HT1080 (cell line): ENCODE measurements around the gene ARHGEF12. TPM values are rescaled to one million over a fixed set of nuclear protein-coding genes. Genes with fewer than 3 reads are reported as not detected.
A peak's percentile ranks its signal among the peaks of the same experiment; 100 is the strongest.

ENCODE experiments used
- DNase-seq: peaks from one replicate; pipeline ENCODE4 v3.0.0-alpha.2; 2015; ENCODE audit warnings: low read depth
- polyA plus RNA-seq, 2 experiments: library from polyadenylated mRNA; depleted of rRNA; stranded (reverse); fragments of >200 nt; gene quantifications; 2 replicates each; pipeline ENCODE4 v1.2.3, GENCODE V29; 2015
- total RNA-seq: library from RNA; depleted of rRNA; stranded (reverse); fragments of >200 nt; shearing (Covaris generic); gene quantifications from 2 replicates; pipeline ENCODE4 v1.2.3, GENCODE V29; 2014; rRNA removed

The ARHGEF12 gene, protein sequence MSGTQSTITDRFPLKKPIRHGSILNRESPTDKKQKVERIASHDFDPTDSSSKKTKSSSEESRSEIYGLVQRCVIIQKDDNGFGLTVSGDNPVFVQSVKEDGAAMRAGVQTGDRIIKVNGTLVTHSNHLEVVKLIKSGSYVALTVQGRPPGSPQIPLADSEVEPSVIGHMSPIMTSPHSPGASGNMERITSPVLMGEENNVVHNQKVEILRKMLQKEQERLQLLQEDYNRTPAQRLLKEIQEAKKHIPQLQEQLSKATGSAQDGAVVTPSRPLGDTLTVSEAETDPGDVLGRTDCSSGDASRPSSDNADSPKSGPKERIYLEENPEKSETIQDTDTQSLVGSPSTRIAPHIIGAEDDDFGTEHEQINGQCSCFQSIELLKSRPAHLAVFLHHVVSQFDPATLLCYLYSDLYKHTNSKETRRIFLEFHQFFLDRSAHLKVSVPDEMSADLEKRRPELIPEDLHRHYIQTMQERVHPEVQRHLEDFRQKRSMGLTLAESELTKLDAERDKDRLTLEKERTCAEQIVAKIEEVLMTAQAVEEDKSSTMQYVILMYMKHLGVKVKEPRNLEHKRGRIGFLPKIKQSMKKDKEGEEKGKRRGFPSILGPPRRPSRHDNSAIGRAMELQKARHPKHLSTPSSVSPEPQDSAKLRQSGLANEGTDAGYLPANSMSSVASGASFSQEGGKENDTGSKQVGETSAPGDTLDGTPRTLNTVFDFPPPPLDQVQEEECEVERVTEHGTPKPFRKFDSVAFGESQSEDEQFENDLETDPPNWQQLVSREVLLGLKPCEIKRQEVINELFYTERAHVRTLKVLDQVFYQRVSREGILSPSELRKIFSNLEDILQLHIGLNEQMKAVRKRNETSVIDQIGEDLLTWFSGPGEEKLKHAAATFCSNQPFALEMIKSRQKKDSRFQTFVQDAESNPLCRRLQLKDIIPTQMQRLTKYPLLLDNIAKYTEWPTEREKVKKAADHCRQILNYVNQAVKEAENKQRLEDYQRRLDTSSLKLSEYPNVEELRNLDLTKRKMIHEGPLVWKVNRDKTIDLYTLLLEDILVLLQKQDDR (N-terminal part only)
- total RNA-seq = 29.1 and 38.3 TPM in 2 replicates
- polyA plus RNA-seq (2015; cell fraction: cytosol; rRNA removed) = 18.9 and 27.0 TPM in 2 replicates
- 24.9 and 26.2 TPM in 2 replicates for polyA plus RNA-seq (2015; cell fraction: nucleus; rRNA removed)

DNA sequence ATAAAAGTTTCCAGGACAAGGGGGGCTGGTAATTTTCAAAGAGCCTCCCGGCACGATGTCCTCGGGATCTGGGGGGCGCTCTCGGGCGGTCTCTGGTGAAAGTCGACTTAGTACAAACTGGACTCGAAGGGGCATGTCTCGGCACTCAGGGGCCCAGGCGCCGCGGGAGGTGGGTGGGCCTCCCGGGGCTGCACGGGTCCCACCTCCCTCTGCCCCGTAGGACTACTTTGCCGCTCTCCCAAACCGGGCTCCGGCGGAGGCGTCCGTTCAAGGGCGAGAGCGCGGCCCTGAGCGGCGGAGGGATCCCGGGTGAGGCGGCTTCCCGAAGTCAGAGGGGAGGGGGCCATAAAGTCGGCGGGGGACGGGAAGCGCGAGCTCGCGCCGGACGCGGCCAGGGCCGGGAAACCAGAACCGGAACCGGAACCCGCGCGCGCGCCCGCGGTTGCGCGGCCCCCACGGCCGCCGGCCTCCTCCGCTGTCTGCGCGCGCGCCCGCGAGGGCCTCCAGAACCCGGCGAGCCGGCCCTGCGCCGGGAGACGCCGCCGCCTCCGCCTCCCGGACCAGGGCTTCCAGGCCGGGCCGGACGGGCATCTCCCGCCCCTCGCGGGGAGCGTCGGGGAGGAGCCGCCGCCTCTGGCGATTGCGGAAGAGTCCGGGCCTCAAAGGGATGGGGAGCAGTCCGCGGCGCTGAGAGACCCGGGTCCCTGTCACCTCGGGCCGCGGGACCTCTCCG is at the start of gene ARHGEF12:
TSS of gene ARHGEF12 (plus strand) at position 506 of the 733 bp plus-strand sequence. CDS start 831 bp downstream, outside the sequence.
- peak; percentile 91 for DNase-seq

DNA sequence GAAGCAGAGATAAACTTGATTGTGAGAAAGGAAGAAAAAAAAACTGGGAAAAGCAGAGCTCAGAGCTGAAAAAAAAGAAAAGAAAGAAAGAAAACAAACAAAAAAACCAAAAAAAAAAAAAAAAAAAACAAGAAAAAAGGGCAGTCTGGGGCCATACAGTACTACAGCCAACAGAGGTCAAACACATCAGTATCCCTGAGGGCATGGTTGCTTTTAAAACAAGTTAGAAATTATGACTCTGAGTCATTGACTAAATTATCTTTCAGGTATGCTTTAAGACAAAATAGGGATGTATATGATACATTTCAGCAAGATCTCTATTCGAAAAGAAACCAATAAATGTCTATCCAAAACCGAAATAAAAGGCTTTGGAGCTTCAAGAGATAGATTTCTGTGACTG is 48.2 kb upstream of the ARHGEF12 start:
- DNase-seq = no peak

DNA sequence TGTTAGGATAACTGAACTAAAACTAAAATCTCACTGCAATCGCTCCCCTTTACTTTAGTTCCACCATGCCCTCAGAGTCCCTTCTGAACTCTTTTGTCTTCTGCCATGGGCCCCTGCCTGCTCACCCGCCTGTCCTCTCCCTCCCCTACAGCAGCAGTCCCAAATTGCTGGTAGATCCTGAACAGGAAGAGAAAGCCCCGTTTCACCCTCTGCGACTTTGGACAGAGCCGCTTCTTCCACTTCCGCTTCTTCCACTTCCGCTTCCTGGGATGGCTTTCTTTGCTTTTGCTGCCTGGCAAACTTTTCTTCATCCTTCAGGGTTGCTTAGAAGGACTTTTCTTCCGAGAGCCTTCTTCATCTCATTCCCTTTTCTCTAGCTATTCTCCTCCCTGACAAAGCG is 46.8 kb upstream of the ARHGEF12 start:
- DNase-seq = no peak

DNA sequence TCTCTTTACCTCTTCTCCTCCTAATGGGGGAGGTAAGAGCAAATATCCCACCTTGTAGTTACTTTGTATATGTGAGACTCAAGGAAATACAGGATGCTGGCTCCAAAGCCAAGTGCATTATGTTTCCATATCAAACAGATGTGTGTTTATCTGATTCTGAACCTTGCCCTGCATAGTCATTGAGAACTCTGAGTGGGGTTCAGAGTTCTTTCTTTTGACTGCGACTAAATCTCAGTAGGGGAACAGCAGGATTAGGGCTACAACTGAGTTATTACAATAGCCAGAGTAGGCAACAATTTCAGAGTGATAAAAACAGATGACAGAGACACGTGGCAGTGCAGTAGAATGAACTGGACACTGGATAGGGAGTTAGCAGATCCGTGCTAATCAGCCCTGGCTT is 45.3 kb upstream of the ARHGEF12 start:
- DNase-seq = no peak

DNA sequence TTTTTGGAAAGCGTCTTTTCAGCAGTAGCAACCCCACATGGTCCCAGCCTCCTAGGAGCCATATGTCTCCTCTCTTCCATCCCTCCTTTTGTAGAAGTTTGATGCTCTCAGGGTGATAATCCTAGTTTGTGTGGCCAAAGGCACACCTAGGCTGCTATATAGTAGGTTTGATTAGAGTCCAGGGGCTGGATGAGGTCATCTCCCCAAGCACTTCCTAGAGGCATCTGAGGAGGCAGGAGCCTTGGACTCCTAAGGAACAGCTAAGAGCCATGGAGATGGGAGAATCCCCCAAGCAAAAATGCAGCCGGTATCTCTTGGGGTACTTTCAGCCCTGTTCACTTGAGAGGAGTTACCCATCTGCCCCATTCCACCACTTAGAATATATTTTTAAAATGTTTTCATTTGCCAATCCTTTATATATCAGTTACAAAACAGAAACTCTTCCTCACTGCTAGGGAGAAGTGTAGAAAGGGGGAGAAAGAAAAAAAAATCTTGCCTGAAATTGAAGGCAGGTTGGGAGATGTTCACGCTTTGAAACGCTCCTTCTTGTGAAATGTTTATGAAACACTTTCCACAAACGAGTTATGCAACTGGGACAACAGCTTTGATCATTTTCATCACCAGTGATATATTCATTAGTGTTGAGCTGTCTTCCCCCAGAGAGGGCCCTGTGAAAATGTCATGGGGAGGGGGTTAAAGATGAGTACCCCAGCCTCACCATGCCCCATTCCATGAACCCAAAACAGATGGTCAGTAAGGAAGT is 43.0 kb upstream of the ARHGEF12 start:
- DNase-seq = no peak

DNA sequence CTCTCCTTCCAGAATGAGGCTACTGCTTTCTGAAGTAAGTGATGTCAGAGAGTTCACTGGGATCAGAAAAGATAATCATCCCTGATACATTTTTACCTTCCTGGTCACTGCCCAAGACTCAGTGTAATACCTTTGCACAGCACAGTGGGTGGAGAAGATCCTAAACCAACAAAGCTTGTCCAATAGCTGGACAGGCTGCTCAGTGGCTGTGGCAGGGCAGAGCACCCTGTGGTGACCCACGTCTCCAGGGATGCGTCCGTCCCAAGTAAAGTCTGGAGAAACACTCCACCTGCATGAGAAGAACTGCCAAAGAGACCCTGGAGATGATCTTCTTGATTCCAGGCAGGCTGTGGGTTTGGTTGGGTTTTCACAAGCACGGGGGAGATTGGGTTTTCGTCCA is 42.1 kb upstream of the ARHGEF12 start:
- DNase-seq = no peak

DNA sequence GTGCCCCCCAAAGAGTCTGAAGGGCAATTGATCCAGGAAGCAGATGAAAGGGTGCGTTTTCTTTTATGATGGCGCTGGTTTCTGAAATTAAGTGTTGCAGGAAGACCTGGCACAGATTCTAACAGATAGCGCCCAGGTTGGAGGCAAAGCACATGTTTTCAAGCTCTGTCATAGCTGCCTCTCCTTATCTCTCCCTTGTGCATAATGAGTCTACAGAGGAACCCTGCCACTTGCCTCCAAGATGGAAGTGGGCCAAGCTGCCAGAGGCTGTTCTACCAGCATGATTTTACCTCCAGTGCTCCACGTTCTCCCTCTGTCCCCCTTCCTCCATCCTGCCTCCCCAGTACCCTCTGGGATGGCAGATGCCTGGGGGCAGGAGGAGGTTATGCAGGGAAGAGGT is 41.1 kb upstream of the ARHGEF12 start:
- no peak for DNase-seq

DNA sequence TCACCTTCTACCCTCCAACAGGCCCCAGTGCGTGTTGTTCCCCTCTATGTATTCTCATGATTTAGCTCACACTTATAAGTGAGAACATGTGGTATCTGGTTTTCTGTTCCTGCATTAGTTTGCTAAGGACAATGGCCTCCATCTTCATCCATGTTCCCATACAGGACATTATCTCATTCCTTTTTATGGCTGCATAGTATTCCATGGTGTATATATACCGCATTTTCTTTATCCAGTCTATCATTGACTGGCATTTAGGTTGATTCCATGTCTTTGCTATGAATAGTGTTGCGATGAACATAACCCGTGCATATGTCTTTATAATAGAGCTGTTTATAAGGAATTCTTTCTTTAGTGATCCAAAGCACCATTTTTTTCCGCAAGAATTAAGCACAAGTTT is 39.7 kb upstream of the ARHGEF12 start:
- no peak for DNase-seq

DNA sequence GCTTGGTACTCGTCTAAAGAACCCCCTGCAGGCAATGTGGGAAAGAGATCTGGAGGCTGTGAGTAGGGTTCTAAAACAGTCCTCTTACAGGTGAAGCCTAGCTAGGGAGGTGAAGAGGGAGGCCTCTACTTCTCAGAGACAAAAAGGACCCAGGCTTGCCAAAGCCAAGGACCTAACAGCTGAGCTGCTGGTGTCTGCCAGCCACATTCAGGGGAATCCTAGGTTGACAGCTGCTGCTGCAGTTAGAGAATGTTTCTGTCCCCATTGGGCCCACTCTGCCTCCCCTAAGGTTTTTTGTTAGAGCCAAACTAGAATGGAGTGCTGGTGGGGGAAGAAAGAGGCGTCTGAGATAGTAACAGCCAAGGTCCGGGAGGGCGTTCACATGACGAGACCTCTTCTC is 37.8 kb upstream of the ARHGEF12 start:
- no peak for DNase-seq

DNA sequence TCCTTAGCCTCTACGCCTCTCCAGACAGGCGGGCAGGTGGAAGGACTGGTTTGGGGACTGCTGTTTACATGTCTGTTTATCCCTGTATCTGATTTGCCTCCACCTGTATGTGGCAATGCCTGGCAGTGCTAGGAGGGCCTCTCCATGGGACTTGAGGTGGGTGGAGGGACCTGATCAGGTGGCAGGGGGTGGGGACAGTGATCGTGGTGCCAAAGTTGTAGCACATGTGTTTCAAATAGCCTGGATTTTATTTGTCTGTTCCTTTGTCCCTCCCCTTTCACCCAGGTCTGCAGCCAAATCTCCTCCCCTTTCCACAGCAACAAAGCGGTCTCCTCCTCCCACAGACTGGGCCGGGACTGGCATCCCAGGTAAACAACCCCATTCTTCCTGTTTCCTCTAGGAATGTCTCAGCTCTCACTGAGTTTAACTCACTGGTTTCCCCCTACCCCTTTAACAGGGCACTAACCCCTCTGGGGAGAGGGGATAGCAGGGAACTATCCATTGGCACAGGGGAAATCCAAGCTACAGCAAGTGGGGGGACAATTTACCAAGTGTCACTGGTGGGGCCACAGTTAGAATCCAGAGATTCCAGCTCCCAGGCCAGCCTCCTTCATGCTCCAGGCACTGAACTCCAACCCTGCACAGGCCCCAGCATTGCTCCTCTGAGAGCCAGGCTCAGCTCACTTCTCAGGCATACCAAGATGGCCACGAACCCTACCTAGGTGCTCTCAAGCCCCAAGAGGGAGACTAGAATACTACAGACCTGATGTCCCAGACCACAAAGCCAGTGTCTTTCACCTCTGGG is 34.0 kb upstream of the ARHGEF12 start:
- DNase-seq = no peak

DNA sequence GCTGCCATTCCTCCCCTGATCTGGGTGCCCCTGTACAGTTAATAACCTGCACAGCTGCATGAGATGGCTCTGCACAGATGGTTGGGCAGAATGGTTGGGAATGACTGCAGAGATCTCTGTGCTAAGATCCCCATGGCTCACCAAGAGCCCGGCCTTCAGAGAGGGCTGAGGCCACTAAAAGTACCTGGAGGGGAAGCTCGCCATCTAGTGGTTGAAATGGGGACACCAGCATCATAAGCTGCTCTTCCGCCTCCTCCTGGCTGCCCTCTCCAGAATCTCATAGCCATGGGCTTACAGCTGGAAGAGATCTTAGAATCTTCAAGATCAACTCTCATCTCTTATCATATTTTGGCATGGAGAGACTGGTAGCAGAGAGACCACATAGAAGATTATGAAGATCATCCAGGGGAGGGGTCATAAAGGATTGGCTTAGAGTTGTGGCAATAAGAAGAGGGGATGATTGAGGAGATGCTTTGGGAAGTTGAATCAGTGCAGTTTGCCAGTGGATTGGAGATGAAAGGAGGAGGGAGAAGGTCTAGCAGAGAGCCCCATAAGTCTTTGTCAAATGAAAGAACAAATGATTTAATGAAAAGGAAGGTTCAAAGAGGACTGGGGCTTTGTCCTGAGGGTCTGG is 33.1 kb upstream of the ARHGEF12 start:
- peak; percentile 76 for DNase-seq

DNA sequence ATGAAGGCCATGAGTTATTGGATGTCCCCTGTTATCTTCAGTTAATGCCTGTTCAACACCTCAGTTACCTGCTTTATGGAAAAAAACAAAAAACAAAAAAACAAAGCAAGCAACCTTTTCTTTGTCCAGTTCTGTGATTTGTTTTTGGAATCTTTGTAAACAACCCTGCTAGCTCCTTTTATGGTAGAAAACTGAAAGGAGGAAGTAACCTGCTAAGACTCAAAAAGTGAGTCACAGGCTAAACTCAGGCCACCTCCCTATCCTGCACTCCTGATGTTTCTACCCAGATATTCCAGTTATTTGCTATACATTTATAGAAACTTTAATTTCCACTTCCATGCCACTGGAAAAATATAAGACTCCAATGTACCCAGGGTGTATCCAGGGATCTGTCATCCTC is 31.7 kb upstream of the ARHGEF12 start:
- DNase-seq = peak; percentile 55

DNA sequence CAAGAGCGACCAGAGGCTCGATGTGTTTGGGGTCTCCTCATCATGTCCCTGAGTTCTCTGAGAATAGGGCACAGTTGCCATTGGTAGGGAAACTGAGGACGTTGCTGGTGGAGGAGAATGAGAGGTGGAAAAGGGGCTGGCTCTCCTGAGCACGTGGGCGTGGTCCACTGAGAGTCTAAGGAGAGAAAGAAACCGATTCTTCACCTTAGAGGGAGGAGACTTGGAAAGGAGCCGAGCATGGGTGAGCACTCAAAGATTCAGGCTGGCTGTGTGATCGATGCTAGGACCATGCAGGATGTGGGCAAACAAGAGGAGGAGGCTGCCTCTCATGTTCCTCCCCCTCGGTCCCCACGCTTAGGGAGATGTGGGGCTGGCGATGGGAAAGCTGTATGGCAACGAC is 30.9 kb upstream of the ARHGEF12 start:
- no peak for DNase-seq

DNA sequence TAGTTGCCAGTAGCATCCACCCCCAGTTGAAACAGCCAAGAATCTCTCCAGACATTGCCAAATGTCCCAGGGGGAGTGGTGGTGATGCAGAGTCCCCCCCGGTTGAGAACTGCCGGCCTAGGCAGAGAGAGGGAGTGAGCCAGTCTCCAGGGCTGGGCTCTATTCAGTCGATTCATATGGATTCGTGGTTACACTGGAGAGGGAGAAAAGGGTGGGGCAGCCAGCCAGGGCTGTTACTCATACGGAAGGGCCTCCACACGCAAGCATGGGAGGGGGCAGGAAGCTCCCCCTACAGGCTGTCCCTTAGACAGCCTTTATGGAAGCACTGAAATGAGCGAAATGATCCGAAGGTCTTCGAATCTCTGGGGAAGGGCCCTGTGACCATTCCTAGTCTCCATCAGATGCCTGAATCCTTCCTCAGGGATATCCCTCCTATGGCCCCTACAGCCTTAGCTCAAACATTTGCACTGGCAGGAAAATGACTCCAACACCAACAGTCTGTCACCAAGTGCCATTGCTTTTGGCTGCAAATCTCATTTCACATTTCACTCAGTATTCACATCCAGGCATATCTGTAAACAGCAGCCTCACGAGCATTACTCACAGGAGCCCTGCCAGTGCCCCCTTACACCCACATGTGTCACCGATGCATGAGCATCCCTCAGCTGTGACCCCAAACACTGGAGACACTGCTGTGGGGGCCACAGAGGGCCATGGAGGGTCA is 29.5 kb upstream of the ARHGEF12 start:
- peak; percentile 94 for DNase-seq

DNA sequence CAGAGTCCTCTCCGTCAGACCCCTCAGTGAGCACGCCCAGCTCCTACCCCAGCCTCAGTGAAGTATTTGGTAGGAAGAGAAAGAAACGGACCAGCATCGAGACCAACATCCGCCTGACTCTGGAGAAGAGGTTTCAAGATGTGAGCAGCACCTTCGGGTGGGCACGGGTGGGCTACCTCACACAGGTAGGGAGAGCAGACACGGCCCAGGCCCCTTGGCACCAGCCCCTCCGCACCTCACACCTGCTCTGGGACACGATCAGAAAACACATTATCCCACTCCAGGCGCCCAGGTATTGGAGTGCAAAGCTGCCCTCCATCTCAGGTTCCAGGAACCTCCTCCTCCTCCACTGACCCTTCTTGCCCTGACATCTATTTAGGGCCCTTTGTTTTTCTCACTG is 28.7 kb upstream of the ARHGEF12 start:
- DNase-seq = no peak

DNA sequence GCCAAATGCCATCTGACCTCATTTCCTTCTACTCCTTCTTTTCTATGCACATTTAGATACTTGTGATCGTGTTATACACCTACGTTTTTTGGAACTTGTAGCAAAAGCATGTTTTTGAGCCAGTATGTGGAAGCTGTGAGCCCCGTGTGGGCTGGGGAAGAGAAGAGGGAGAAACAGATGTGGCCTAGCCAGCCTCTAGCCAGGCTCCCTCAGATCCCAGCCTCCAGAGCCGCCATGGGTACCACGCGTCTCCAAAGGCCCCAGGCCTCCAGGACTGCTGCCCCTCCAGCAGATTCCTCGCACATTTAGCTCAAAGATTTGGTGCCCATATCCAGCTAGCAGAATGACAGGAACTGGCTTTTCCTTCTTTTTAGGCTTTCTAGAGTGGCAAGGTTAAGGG is 28.1 kb upstream of the ARHGEF12 start:
- no peak for DNase-seq

DNA sequence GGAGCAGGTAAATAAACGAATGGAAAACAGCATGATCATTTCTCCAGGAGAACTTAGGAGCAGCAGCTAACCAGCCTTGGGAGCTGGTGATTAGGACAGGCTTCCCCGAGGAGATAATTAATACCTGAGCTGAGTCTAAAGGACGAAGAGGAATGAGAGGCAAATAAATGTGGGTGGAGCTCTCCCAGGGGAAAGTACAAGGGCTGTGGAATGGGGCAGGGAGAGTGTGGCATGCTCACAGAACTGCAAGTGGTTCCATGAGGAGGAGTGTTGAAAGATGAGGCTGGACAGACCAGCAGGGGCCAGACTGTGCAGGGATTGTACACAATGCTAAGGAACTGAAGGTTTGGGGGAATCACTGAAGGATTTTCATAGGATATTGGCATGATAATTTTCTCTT is 25.3 kb upstream of the ARHGEF12 start:
- DNase-seq = no peak

DNA sequence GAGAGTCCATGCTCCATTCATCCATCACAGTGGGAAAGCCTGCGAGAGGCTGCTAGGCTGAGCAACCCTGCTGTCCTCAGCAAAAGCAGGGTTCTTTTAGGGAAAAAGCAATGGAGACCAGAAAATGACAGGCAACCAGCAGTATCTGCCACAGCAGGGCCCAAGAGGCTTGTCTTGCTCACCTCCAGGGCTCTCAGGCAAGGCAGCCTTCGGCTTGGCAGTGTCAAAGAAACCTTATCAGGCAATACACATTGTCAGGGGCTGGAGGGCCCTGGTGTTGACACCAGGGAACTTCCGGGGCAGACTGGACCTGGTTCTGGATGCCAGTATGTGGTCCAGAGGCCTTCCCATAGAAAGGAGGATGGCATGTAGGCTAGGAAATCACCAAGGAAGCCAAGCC is 21.4 kb upstream of the ARHGEF12 start:
- DNase-seq = no peak
